Ectodermal cell (in vitro differentiated cells): ENCODE measurements around the gene HOXA5.

Experiments
- H3K27ac ChIP-seq: 2 replicates; pipeline ENCODE4 v1.7.0; 2013; ENCODE audit warnings: mild to moderate bottlenecking, low read depth, low read length; ENCODE audit not compliant: insufficient read depth, poor library complexity, severe bottlenecking
- H3K27me3 ChIP-seq: 2 replicates; pipeline ENCODE4 v1.7.0; 2013; ENCODE audit warnings: mild to moderate bottlenecking, low read length; ENCODE audit not compliant: insufficient read depth, control insufficient read depth, poor library complexity, severe bottlenecking
- H3K36me3 ChIP-seq: one replicate; pipeline ENCODE4 v1.7.0; 2013; ENCODE audit warnings: low read length; ENCODE audit not compliant: control insufficient read depth, insufficient read depth
- H3K4me1 ChIP-seq: one replicate; pipeline ENCODE4 v1.7.0; 2013; ENCODE audit warnings: low read length; ENCODE audit not compliant: control insufficient read depth, insufficient read depth
- H3K4me3 ChIP-seq: 2 replicates; pipeline ENCODE4 v1.7.0; 2013; ENCODE audit warnings: low read depth, low read length, control low read depth; ENCODE audit not compliant: insufficient read depth
- H3K9me3 ChIP-seq: 2 replicates; pipeline ENCODE4 v1.7.0; 2013; ENCODE audit warnings: mild to moderate bottlenecking, low read length, moderate library complexity; ENCODE audit not compliant: control insufficient read depth
- WGBS, 2 experiments: methylation state at CpG; one replicate each; pipeline ENCODE4 v1.1.7; 2013; ENCODE audit warnings: missing lambda C conversion rate in 2 of 2; 5-methylcytosine and 5-hydroxymethylcytosine counted together

Gene HOXA5

GRCh38 chr7:27181795-27182275 is 38.4 kb upstream of the HOXA5 start:
- Histone ChIP-seq H3K27me3 (peaks cover 100% of the 10 kb centered on the region), H3K4me1 (no peaks in the 10 kb centered on the region), H3K9me3 (no peaks in the 10 kb centered on the region), H3K4me3 (no peak overlapping the region), H3K27ac (no peak overlapping the region), H3K36me3 (no peaks in the 10 kb centered on the region)
- 38 to 40% methylated on average over 4 of the region's 4 CpGs for WGBS, 2 experiments

- Histone ChIP-seq H3K27ac (no peak overlapping the region), H3K4me1 (no peaks in the 10 kb centered on the region), H3K27me3 (peaks cover 100% of the 10 kb centered on the region), H3K36me3 (no peaks in the 10 kb centered on the region), H3K9me3 (no peaks in the 10 kb centered on the region), H3K4me3 (no peak overlapping the region)
- WGBS, 2 experiments, result 30 to 37% methylated on average over 12 of the region's 12 CpGs
Measured at GRCh38 chr7:27180431-27181420, 37.2 kb upstream of the HOXA5 start.

- H3K27me3 ChIP-seq, result peaks cover 100% of the 10 kb centered on the region
- 4 to 7% methylated on average over 56 of the region's 56 CpGs for WGBS, 2 experiments
- H3K4me3 ChIP-seq, result no peak overlapping the region
Measured at GRCh38 chr7:27179503-27180430, 36.3 kb upstream of the HOXA5 start.

DNA sequence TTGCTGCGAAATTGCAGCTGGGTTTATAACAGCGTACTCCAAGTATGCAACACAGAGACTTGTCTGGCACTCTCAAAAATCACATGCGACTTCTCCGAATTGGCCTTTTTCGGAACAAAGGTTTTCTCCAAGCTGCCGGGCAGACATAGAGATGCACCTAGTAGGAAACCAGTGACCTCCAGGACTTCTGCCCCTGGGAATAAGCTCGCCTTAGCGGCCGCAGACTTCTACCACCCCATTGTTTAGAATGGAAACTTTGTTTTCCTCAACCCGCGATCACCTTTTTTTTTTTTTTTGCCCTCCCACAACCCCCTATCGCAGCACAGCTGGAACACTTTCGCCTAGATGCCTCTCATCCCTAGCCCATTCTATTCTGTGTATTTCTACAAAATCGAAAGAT is 35.5 kb upstream of the HOXA5 start:
- Histone ChIP-seq H3K9me3 (no peaks in the 10 kb centered on the region), H3K36me3 (no peaks in the 10 kb centered on the region), H3K27me3 (peaks cover 100% of the 10 kb centered on the region), H3K4me3 (no peak overlapping the region), H3K27ac (no peak overlapping the region), H3K4me1 (no peaks in the 10 kb centered on the region)
- WGBS, 2 experiments, result 7 to 12% methylated on average over 14 of the region's 14 CpGs

More at GRCh38 chr7:27179503-27180430, 36.3 kb upstream of the HOXA5 start:
- H3K36me3 ChIP-seq, result no peaks in the 10 kb centered on the region
- H3K4me1 ChIP-seq, result no peaks in the 10 kb centered on the region
- no peak overlapping the region for H3K27ac ChIP-seq
- no peaks in the 10 kb centered on the region for H3K9me3 ChIP-seq

- Histone ChIP-seq H3K4me1 (no peaks in the 10 kb centered on the region), H3K36me3 (no peaks in the 10 kb centered on the region), H3K4me3 (no peak overlapping the region), H3K27me3 (peaks cover 100% of the 10 kb centered on the region), H3K9me3 (no peaks in the 10 kb centered on the region), H3K27ac (no peak overlapping the region)
- WGBS, 2 experiments, result 20 to 31% methylated on average over 6 of the region's 6 CpGs
Measured at GRCh38 chr7:27178366-27178765, 34.9 kb upstream of the HOXA5 start.

DNA sequence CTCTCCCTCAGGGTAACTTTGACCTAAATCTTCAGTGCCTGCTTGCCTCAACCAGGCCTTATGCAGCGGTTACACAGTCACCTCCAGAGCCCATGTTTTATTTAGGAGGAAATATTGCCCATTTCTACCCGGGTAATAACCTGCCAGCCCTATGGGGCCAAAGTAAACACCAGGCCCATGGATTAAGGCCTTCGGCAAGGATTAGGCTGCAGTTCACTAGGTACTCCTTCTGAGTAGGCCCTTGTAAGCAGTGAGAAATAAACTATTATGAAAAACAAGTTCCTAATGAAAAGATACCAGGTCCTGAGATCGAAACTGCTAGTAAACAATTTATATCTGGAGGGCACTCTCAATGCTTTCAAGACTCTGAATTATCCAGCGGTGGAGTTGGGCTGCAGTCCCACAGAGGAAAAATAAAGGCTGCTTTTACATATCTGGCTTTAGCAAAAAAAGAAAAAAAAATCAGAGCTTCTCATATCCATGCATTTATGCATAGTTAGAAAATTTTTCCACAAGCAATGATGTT is 34.4 kb upstream of the HOXA5 start:
- Histone ChIP-seq H3K36me3 (no peaks in the 10 kb centered on the region), H3K9me3 (no peaks in the 10 kb centered on the region), H3K4me3 (no peak overlapping the region), H3K4me1 (no peaks in the 10 kb centered on the region), H3K27ac (no peak overlapping the region), H3K27me3 (peaks cover 100% of the 10 kb centered on the region)
- WGBS, 2 experiments, result 28 to 31% methylated on average over 5 of the region's 5 CpGs

DNA sequence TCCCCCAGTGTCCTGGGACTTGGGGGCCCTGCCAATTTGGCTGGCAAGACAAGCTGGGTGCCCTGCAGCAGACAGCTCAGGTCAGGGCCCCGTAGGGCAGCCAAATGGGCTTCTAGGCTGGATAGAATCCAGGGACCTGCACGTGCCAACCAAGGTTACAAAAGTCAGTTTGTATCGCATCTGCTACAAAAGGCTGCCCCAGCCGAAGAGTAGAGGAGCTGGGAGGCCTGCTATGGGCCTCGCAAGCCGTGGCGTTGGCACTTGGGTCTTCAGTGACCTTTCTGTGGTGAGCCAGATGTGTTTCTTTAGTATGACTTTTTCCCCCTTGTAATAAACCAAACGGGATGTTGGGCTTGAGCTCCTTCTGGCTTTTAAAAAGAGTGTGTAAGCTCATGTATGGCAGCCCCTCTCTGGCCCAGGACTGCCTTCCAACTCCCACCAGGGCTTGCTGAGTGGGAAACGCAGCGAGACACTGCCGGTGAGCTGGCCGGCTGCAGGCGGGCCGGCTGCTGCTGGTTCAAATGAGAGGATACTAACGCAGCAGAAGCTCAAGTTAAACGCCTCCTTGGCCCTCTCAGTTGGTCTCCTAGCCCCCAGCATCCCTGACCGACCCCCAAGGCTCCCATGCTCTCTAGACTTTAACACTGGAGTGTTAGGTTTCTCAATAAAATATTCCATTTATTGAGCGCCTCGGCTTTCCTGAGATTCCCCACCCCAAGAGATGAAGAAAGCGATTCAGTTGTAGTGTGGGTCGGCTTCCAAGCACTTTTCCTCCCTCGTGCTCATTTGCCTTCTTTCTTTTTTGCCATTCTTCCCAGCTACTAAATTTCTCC is 33.7 kb upstream of the HOXA5 start:
- no peak overlapping the region for H3K4me3 ChIP-seq
- H3K36me3 ChIP-seq, result no peaks in the 10 kb centered on the region
- peaks cover 100% of the 10 kb centered on the region for H3K27me3 ChIP-seq
- H3K27ac ChIP-seq, result no peak overlapping the region
- WGBS, 2 experiments, result 19 to 22% methylated on average over 22 of the region's 22 CpGs
- no peaks in the 10 kb centered on the region for H3K9me3 ChIP-seq
- no peaks in the 10 kb centered on the region for H3K4me1 ChIP-seq

DNA sequence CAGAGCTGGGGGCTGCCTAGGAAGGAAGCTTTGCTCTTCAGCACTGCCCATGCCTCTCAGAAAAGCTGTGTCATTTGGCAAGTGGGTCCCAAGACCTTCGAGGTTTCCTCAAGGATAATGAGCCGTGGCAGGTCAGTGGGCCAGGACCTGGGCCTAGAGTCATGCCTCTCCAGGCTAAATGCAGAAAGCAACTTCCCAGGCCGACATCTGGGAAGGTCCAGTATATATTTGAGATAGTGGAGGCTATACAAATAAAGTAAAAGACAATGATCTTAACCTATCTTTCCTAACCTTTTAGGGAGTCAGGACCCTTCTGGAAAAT is 33.0 kb upstream of the HOXA5 start:
- WGBS, 2 experiments, result 54 to 62% methylated on average over 3 of the region's 3 CpGs
- H3K27me3 ChIP-seq, result peaks cover 100% of the 10 kb centered on the region
- no peaks in the 10 kb centered on the region for H3K36me3 ChIP-seq
- H3K9me3 ChIP-seq, result no peaks in the 10 kb centered on the region
- H3K4me3 ChIP-seq, result no peak overlapping the region
- H3K27ac ChIP-seq, result no peak overlapping the region
- no peaks in the 10 kb centered on the region for H3K4me1 ChIP-seq

GRCh38 chr7:27175626-27176523 is 32.4 kb upstream of the HOXA5 start:
- Histone ChIP-seq H3K4me3 (no peak overlapping the region), H3K4me1 (no peaks in the 10 kb centered on the region), H3K27ac (no peak overlapping the region), H3K9me3 (no peaks in the 10 kb centered on the region), H3K36me3 (no peaks in the 10 kb centered on the region), H3K27me3 (peaks cover 100% of the 10 kb centered on the region)
- 8 to 10% methylated on average over 40 of the region's 40 CpGs for WGBS, 2 experiments
